GM18505 (cell line): ENCODE results near the gene CFAP45.
A peak's percentile ranks its signal among the peaks of the same experiment; 100 is the strongest.

Source experiments
- ATAC-seq: cut with Tn5 transposase; IDR thresholded peaks from one replicate; pipeline ENCODE4 v1.9.1; 2021; ENCODE audit not compliant: unreplicated experiment
- POLR2A ChIP-seq: IDR thresholded peaks from 4 replicates; pipeline ENCODE4 v1.6.1; 2011; ENCODE audit warnings: borderline replicate concordance; ENCODE audit not compliant: insufficient read depth, insufficient read length; ENCODE audit errors: extremely low read depth

Gene CFAP45

GRCh38 chr1:159898527-159898926, 1.4 kb downstream of the CFAP45 start:
- no peak for TF ChIP-seq POLR2A
- ATAC-seq = no peak

DNA sequence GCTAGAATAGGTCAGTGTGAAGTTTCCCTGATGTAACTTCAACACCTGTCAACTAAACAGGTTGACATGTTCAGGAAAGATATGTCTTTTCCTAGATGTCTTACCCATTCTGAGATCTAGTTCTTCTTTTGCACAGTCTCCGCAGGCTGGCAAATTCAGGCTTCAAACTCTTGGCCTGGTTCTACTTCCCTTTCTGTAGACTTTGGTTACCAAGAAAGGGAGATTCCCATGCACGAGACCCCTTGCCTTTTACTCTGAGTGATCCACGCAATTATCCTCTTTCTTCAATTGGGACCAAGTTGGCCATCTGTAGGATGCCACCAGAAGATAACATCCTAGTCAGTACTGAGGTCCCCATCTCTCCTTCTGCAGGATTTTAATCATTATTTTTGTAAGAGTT, 2.0 kb downstream of the CFAP45 start:
- no peak for TF ChIP-seq POLR2A

GRCh38 chr1:159896546-159896930, 3.4 kb downstream of the CFAP45 start:
- TF ChIP-seq POLR2A = no peak
- no peak for ATAC-seq

More for the DNA sequence above, 2.0 kb downstream of the CFAP45 start:
- ATAC-seq = no peak

DNA sequence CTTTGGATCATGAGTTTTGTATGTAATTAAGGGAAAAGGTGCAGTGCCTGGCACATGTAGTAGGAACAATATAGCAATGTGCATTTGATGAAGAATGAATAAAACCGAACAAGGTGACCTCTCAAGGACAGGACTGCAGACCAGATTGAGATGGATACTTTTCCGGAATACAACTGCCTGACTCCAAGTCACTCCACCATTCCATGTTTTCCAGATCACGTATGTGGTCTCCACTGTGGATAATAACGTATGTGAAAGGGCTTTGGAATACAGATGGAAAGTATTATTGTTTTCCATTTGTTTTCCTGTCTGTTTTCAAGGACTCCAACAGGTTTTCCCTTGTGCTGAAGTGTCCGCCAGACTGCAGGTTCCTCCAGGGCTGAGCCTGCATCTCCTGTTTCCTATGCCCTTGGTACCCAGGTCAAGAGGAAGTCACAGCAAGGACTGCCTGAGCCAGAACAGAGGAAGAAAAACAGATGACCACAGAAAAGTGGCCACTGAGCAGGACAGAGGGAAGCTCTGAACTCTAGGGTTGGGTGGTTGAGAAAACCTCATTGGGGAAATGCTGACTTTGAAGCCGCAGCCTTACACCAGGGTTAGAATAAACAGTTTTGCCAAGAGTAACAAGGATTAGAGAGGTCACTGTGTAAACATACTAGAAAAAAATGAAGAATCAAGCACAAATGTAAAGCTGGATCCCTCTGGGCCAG, 4.0 kb downstream of the CFAP45 start:
- ATAC-seq = no peak
- TF ChIP-seq POLR2A = no peak

DNA sequence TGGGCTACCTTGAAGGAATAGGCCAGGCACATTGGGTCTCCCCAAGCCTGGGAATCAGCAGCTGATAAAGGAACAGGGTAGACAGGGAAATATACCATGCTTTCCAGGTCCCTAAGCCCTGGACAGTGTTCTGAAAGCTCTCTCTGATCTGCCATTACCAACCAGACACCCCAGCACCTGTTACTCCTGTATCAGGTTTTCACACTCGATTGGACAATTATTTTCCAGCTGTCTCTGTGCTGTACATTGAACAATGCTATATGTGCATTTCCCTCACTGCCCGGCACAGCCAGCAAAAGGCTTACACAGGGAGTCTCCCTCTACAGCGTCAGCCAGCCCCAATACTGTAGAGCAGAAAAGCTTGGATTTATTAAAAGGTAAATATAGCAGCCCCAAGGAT, 4.7 kb downstream of the CFAP45 start:
- no peak for ATAC-seq
- no peak for TF ChIP-seq POLR2A

GRCh38 chr1:159892944-159893343, 7.0 kb downstream of the CFAP45 start:
- no peak for ATAC-seq
- TF ChIP-seq POLR2A = no peak

DNA sequence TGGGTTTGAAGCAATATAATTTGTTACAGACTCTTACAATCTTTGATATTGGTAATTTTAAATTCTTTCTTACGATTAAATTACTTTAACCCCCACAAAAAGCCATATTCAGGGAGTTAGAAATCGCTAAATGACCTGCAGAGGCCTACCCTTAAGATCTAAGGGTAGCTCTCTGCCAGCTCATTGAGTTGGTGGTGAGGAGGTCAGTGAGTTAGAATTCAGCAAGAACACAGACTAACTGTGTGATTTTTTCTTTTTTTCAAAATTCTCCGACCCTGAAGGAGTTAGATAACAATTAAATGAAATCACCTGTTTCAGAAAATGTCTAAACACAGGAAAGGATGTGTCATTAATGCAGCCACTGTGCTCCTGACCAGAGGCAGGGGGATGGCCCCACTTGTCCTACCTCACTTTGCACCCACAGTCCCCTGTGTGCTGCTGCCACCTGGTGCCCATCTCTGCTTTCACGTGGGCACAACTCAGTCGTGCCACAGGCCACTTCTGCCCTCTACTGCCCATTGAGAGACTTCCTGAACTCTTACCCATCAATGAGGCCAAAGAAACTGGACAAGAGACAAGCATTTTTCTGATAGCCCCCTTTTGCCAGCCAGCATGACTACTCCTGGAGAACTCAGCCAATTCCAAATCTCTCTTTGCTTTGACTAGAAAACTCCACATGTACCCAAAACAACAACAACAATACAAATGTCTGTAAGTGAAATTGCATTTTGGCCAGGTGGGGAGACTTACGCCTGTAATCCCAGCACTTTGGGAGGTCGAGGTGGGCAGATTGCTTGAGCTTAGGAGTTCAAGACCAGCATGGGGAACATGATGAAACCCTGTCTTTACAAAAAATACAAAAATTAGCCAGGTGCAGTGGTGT, 8.4 kb downstream of the CFAP45 start:
- ATAC-seq = peak; percentile 57
- no peak for TF ChIP-seq POLR2A

DNA sequence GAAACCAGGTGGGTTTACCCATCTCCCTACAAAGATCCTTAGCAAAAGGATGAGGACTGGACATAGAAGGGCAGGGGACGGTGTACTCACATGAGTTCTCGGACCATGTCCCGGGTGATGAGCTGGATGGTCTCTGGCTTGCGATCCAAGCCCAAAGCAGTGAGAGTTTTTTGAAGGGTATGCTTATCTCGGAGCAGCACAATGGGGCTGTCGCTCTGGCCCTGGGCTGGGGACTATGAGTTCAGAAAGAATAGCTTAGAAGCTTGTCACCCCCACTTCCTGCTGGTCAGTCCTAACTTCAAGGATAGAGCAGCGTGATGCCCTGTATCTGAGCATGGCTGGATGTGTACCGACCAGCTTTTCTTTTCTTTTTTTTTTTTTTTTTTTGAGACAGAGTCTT, 9.6 kb downstream of the CFAP45 start:
- no peak for ATAC-seq
- TF ChIP-seq POLR2A = no peak

GRCh38 chr1:159889821-159890252, 10.1 kb downstream of the CFAP45 start:
- TF ChIP-seq POLR2A = no peak
- peak; percentile 85 for ATAC-seq

DNA sequence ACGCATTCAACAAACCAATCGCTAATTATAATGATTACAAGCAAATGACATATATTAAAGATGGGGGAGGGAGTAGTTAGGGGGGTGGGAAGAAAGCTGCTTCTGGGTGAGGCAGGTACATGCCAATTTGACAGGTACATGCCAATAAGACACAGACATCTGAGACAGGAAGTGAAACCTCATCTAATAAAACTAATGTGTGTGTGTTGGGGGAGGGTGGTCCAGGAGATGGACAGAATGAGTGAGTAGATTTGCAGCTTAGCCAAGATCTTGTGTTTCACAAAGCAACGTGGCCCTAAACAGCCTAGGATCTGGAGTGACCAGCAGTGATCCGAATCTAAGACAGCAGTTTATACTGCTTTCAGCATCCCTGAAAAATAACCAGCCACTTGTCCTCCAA, 10.8 kb downstream of the CFAP45 start:
- TF ChIP-seq POLR2A = no peak
- ATAC-seq = no peak

GRCh38 chr1:159884296-159884695, 15.7 kb downstream of the CFAP45 start:
- no peak for TF ChIP-seq POLR2A

GRCh38 chr1:159883134-159883533, 16.8 kb downstream of the CFAP45 start:
- no peak for TF ChIP-seq POLR2A

More at GRCh38 chr1:159884296-159884695, 15.7 kb downstream of the CFAP45 start:
- no peak for ATAC-seq

GRCh38 chr1:159882527-159882862, 17.5 kb downstream of the CFAP45 start:
- no peak for TF ChIP-seq POLR2A
- no peak for ATAC-seq

More at GRCh38 chr1:159883134-159883533, 16.8 kb downstream of the CFAP45 start:
- no peak for ATAC-seq

- no peak for ATAC-seq
Observed at GRCh38 chr1:159881622-159882526, 18.1 kb downstream of the CFAP45 start.

GRCh38 chr1:159880430-159880829, 19.5 kb downstream of the CFAP45 start:
- ATAC-seq = no peak
- TF ChIP-seq POLR2A = no peak

More at GRCh38 chr1:159881622-159882526, 18.1 kb downstream of the CFAP45 start:
- TF ChIP-seq POLR2A = no peak
